Prostate gland (tissue), 2 donors: ENCODE data around the gene TAS2R40. TPM values are rescaled to one million over a fixed set of nuclear protein-coding genes. Genes with fewer than 3 reads are reported as not detected.

Experiments used
- DNase-seq: peaks from one replicate; pipeline ENCODE4 v3.0.0-alpha.2; 2019; ENCODE audit warnings: low spot score
- H3K27ac ChIP-seq, 2 donors: fragments of 200-600 bp; sonication (generic); 2 replicates each; pipeline ENCODE4 v1.5.1; 2017 to 2019
- H3K27me3 ChIP-seq: fragments of 200-600 bp; sonication (generic); replicated peaks from 2 replicates; pipeline ENCODE4 v1.5.1; 2019; ENCODE audit not compliant: insufficient read depth
- H3K36me3 ChIP-seq, 2 donors: fragments of 200-600 bp; sonication (generic); 1 replicate in 1 of 2; 2 replicates in 1 of 2; pipeline versions ENCODE4 v1.5.1 to v1.8.1; 2017 to 2019
- H3K4me1 ChIP-seq: fragments of 200-600 bp; sonication (generic); replicated peaks from 2 replicates; pipeline ENCODE4 v1.5.1; 2019
- H3K4me3 ChIP-seq, 2 donors: fragments of 200-600 bp; sonication (generic); 2 replicates each; pipeline ENCODE4 v1.5.1; 2017 to 2019
- H3K9me3 ChIP-seq: fragments of 200-600 bp; sonication (generic); 2 replicates; pipeline ENCODE4 v1.5.1; 2017
- POLR2A ChIP-seq: fragments of 450-650 bp; IDR thresholded peaks from one replicate; pipeline ENCODE4 v1.6.1; 2016; ENCODE audit warnings: antibody characterized with exemption, mild to moderate bottlenecking
- POLR2AphosphoS5 ChIP-seq: sonication (generic); formaldehyde crosslinking; IDR thresholded peaks from one replicate; pipeline ENCODE4 v1.6.1; 2017; ENCODE audit warnings: antibody characterized with exemption
- WGBS: methylation state at CpG from one replicate; pipeline ENCODE4 v1.1.5; 2018; 5-methylcytosine and 5-hydroxymethylcytosine counted together
- intact Hi-C: fragments of 100-400 bp; cut with DNase I; formaldehyde crosslinking; loops from one replicate; pipeline ENCODE4 v1.14.2; 2022
- total RNA-seq, 2 donors: library from RNA; depleted of rRNA; stranded (reverse); fragments of >200 nt; gene quantifications; one replicate each; pipeline ENCODE4 v1.1.0, GENCODE V29; 2016
- TF ChIP-seq, protein P1 (sequence below), 4 experiments: fragments of 200-600 bp in 2 of 4; fragments of 450-650 bp in 2 of 4; sonication (generic) in 2 of 4; IDR thresholded peaks; 1 replicate in 3 of 4; 2 replicates in 1 of 4; pipeline ENCODE4 v1.5.1; 2016 to 2019; ENCODE audit warnings: antibody characterized with exemption in 4 of 4, mild to moderate bottlenecking in 2 of 4, moderate library complexity in 2 of 4

TAS2R40 gene
- total RNA-seq, 2 donors from 2014 or later: not detected

DNA sequence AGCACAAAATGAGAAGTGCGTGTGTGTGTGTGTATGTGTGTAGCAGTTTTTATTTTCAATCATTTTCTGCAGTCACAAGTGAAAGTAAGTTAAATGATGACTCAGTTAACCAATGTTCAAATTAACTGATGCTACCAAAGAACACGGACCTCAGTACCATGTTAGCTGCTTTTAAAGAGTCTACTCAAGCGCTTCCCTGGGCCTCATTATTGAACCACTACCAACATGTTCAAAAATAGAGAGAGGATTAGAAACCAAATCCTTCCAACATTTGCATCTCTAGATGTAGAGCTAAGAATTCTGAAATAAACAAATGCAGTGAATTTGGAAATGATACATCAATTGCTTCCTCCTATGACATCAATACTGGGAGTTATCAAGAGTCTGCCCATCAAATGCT is 38.8 kb upstream of the TAS2R40 start, which contains the start of gene TAS2R39:
Gene TAS2R39 (plus strand): TSS at position 396 of the 400 bp plus-strand sequence. CDS start 0 bp downstream, at position 396.
- DNase-seq: no peak
- no peaks in the 10 kb centered on the region for H3K4me1 ChIP-seq
- WGBS: 93% methylated on average over 3 of the region's 3 CpGs
- H3K27me3 ChIP-seq: no peaks in the 10 kb centered on the region
- no peaks in the 10 kb centered on the region for H3K36me3 ChIP-seq
- no peaks in the 10 kb centered on the region for H3K9me3 ChIP-seq
- H3K4me3 ChIP-seq: no peak within 1 kb of the TSS
- H3K27ac ChIP-seq: no peak within 1 kb of the TSS
- TF ChIP-seq POLR2A: no peak
- TF ChIP-seq, protein P1, sequence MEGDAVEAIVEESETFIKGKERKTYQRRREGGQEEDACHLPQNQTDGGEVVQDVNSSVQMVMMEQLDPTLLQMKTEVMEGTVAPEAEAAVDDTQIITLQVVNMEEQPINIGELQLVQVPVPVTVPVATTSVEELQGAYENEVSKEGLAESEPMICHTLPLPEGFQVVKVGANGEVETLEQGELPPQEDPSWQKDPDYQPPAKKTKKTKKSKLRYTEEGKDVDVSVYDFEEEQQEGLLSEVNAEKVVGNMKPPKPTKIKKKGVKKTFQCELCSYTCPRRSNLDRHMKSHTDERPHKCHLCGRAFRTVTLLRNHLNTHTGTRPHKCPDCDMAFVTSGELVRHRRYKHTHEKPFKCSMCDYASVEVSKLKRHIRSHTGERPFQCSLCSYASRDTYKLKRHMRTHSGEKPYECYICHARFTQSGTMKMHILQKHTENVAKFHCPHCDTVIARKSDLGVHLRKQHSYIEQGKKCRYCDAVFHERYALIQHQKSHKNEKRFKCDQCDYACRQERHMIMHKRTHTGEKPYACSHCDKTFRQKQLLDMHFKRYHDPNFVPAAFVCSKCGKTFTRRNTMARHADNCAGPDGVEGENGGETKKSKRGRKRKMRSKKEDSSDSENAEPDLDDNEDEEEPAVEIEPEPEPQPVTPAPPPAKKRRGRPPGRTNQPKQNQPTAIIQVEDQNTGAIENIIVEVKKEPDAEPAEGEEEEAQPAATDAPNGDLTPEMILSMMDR (IDR thresholded peaks at IDR 0.05): no peak
- intact Hi-C loops: no loop called here

DNA sequence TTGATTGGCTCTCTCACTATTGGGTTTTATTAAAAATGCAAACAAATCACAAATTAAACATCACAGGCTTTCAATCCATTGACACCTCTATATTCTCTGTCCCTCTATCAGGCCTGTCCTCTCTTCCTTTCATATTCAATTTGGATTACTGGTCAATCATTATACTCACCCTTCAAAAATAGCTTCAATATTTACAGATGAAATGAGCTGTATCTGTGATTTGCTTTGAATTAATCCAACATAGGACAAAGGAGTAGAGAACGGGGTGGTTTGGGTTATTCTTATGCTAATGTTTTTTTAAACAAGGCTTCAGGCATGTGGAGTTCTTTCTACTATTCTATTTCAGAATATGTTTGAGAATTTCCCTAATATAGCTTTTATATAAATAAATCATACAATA is 36.3 kb upstream of the TAS2R40 start:
- Histone ChIP-seq H3K4me1 (no peaks in the 10 kb centered on the region), H3K9me3 (no peaks in the 10 kb centered on the region), H3K36me3 (no peaks in the 10 kb centered on the region), H3K27me3 (no peaks in the 10 kb centered on the region), H3K4me3 (no peak overlapping the region), H3K27ac (no peak overlapping the region)
- 73% methylated on average over 1 of the region's 1 CpG for WGBS
- intact Hi-C loops: no loop called here
- DNase-seq: no peak
- TF ChIP-seq POLR2AphosphoS5 (no peak), POLR2A (no peak)
- TF ChIP-seq, protein P1 (IDR thresholded peaks at IDR 0.05): no peak

DNA sequence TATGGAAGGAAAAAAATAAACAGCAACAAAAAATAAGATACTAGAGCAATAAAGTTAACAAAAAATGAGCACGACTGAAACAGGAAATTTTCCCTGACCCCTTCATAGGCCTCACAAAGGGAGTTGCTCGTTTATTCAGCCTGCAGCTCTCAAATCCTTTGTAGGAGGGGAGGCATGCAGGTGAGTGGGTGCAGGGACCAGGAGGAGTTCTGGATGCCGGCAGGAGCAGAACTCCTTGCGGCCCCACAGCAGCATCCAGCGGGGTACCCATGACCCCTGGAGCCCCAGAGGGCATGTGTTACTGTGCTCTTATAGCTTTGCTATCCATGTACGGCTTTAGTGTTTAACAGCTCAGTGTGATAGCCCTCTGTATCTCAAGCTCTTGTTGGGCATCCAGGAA is 32.8 kb upstream of the TAS2R40 start:
- Histone ChIP-seq H3K4me1 (no peaks in the 10 kb centered on the region), H3K4me3 (no peak overlapping the region), H3K27me3 (no peaks in the 10 kb centered on the region), H3K27ac (no peak overlapping the region), H3K36me3 (no peaks in the 10 kb centered on the region), H3K9me3 (no peaks in the 10 kb centered on the region)
- intact Hi-C loops: no loop called here
- WGBS: 63% methylated on average over 6 of the region's 6 CpGs
- no peak for DNase-seq
- TF ChIP-seq, protein P1 (IDR thresholded peaks at IDR 0.05): no peak
- TF ChIP-seq POLR2AphosphoS5 (no peak), POLR2A (no peak)

DNA sequence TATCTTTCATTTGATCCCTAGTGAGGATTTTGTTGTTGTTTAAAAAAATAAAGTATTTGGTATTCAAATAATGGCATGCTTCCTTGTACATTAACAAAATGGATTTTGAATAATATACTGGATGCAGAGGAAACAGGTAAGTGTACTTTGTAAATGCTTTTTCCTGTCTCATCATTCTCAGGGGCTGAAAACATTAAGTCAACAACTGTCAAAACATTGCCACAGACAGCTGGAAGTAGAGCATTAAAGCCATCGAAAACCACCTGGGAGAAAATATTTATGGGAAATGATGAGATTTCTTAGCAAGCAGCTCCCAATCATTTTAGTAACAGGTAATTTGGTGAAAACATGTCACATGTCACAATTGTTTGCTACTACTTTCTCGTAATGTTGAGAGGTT is 28.0 kb upstream of the TAS2R40 start:
- WGBS: 43% methylated on average over 2 of the region's 2 CpGs
- no peaks in the 10 kb centered on the region for H3K9me3 ChIP-seq
- TF ChIP-seq, protein P1 (IDR thresholded peaks at IDR 0.05): no peak
- no peak for TF ChIP-seq POLR2AphosphoS5
- no peak for TF ChIP-seq POLR2A

DNA sequence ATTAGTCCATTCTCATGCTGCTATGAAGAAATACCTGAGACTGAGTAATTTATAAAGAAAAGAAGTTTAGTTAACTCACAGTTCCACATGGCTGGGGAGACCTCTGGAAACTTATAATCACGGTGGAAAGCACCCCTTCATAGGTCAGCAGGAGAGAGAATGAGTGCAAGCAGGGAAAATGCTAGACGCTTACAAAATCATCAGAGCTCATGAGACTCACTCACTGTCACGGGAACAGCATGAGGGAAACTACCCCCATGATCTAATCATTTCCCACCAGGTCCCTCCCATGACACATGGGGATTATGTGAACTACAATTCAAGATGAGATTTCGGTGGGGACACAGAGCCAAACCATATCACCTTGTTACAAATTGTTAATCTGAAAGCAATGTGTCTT is 22.8 kb upstream of the TAS2R40 start:
- TF ChIP-seq POLR2A (no peak), POLR2AphosphoS5 (no peak)
- TF ChIP-seq, protein P1 (IDR thresholded peaks at IDR 0.05): no peak
- WGBS: 84% methylated on average over 4 of the region's 4 CpGs
- Histone ChIP-seq H3K36me3 (no peaks in the 10 kb centered on the region), H3K27ac (no peak overlapping the region), H3K9me3 (no peaks in the 10 kb centered on the region), H3K27me3 (no peaks in the 10 kb centered on the region), H3K4me1 (no peaks in the 10 kb centered on the region), H3K4me3 (no peak overlapping the region)
- intact Hi-C loops: no loop called here
- DNase-seq: no peak

More for the DNA sequence above, 28.0 kb upstream of the TAS2R40 start:
- Histone ChIP-seq H3K27ac (no peak overlapping the region), H3K36me3 (no peaks in the 10 kb centered on the region), H3K4me3 (no peak overlapping the region), H3K27me3 (no peaks in the 10 kb centered on the region), H3K4me1 (no peaks in the 10 kb centered on the region)
- intact Hi-C loops: no loop called here
- DNase-seq: no peak
